Stimulated activated CD8-positive, alpha-beta memory T cell treated with anti-CD3 and anti-CD28 coated beads, Interleukin-4, amount 100 ng/mL, for 1 hour (primary cell): ENCODE measurements around the gene MRPL16.
"Not testable (repeated sequence)": the region's sequence is repeated elsewhere in the genome, so short reads cannot be mapped to it uniquely, and the experiment has no call there.

ENCODE experiments used
- DNase-seq, 2 donors: peaks; one replicate each; pipeline ENCODE4 v3.0.0-alpha.2; 2020; ENCODE audit warnings: low read depth in 2 of 2, low spot score in 1 of 2

The MRPL16 gene

DNA sequence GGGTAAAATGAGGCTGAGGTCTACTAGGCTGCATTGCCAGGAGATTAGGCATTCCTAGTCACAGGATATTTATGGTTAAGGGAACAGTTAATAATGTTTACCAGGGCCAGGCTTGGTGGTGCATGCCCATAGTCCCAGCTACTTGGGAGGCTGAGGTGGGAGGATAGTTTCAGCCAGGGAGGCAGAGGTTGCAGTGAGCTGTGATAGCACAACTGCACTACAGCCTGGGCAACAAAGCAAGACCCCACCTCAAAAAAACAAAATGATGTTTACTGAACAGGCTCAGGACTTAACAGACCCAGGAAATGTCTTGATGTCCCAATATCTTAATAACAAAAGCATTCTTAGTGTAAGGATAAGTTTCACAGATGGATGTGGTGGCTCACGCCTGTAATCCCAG, 2.8 kb upstream of the MRPL16 start:
- no peak for DNase-seq

DNA sequence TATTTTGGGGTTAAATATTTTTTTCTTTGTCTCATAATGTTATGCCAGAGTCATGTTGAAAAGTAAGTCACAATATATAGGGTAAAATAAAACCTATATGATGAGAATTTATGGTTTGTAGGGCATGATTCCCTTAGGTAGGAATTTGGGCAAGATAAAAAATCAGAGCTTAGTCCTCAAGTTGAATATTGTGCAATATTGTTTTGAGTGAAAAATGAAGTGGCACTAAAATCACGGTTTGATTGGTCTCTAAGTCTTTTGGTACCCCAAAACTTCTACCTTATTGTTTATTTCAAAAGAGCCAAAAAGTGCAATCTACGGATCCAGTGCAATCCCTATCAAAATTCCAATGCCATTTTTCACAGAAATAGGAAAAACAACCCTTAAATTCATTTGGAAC, 1.6 kb upstream of the MRPL16 start:
- DNase-seq: no peak

DNA sequence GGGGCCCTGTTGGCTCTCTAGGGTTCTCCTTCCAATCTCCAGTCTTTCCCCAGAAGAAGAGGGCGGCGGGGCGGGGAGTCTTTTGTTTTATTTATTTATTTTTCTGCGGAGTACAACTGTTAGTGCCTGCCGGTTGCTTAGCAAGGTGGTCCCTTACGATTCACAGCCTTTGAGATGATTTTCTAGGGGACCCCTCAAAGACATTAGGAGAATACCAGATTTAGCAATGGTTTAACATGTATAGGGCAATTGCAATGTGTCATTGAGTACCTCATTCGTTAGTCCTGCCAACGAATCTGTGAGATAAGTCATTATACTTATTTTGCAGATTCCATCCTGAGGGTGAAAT, 307 bp upstream of the MRPL16 start:
- DNase-seq: no peak

DNA sequence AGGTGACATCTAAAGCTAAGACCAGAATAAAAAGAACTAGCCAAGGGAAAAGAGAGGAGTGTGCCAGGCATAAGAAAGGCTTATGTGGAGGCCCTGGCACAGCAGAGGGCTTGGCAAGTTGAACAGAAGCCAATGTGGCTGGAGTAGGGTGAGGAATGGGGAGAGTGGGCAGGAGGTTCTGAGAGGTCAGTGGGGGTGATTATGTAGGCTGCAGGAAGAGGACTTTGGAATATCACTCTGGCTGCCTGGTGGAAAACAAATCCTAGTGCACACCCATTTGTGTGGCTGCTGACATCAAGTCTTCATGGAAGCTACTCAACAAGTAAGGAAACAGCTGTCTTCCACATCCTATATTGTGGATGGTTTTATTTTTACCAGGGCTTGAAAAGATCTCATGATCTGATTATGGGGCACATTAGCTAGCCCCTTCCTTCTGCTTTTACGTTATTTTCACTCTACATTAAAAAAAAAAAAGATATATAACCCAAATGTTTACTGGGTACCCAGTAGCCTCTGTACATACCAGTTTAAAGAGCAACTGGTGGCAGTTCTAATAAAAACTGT, 3.4 kb downstream of the MRPL16 start:
- no peak for DNase-seq

DNA sequence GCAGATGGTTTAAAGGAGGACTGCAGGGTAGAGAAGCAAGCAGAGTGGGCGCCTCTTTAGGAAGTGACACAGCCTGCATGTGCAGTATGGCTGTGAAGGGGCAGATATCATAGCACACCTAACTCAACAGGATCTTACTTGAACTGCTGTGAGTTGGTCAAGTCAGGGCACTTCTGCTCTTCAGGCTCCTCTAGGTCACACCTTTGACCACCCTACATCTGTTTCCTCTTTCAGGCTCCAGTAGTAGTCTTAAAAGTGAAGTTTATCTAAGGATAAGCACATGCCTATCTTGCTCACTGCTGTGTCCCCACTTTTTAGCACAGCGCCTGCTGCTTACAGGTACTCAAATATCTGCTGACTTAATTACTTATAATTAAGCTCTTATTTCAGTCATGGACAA, 6.5 kb downstream of the MRPL16 start:
- no peak for DNase-seq

DNA sequence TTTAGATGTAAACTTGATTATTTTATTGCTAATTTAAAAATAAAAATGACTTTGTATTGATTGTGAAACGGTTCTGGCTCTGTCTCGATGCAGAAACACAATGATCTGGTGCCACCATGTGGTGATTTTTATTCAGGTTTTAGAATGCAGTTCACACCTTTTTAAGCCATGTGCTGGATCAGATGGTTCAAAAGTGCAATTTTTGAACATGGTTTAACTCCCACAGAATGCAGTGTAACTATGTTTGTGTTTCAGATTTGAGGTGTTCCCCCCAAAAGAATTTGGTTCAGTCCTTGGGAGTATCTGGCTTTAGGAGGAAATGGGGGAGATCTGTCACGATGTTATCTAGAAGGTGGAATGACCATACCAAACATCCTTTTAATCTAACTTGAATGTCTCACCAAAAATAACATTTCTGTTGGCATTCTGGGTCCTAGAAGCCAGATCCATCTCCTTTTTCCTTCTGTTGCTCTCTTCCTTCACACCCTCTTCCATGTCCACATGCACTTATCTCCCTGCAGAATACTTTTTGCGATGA, 7.9 kb downstream of the MRPL16 start:
- DNase-seq: peak in 1 of 2 donors; percentile 22

DNA sequence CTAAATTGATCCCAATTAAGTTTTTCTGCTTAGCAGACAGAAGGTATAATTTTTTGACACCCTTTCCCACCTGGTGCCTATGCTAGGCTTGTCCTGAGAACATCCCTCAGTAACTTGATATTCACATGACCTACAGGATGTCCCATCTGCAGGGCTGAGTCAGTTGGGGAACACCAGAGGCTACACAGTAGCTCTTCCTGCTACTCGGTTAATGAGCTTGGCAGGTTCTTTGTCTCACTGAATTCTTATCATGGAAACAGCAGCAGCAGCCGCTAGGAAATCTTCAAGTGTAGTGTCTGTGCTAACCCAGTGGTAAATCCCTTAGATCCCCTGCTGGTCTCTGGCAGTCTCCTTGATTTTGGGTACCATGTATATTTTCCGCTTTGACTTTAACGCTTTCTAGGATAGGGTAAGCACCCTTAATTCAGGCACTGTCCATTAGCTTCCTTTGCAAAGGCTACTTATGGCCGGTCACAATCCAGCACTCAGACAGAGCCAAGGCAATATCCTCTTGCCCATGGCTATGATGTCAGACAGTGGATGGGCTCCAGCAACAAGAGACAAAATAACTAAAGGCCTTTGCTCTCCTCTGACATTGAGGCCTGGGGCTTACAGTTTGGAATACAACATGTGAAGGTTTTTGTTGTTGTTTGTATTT, 8.5 kb downstream of the MRPL16 start:
- DNase-seq: no peak

DNA sequence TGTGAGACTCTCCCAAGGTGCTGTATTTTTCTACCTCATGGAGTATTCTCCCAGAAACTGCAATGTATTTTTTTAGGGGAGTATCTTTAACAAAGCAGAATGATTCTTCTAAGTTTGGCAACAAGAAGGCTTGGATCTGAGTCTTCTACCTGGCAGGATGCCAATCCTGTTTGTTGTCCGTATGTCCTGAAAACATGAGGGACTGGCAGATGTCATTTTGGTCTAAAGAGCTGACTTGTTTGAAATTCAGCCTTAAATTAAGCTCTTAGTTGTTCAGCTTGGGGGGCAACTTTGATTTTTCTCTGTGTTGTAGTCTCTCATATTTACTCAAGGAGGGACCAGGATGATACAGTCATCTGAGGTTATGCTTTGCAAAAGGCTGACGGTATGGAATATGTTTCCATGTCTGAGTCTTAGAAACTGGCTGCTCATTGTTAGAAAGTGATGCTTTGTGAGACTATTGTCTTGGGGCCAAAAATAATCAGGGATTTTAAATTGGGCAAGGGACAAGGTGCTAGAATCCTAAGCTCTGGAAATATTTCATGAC, 9.3 kb downstream of the MRPL16 start:
- DNase-seq: no peak

DNA sequence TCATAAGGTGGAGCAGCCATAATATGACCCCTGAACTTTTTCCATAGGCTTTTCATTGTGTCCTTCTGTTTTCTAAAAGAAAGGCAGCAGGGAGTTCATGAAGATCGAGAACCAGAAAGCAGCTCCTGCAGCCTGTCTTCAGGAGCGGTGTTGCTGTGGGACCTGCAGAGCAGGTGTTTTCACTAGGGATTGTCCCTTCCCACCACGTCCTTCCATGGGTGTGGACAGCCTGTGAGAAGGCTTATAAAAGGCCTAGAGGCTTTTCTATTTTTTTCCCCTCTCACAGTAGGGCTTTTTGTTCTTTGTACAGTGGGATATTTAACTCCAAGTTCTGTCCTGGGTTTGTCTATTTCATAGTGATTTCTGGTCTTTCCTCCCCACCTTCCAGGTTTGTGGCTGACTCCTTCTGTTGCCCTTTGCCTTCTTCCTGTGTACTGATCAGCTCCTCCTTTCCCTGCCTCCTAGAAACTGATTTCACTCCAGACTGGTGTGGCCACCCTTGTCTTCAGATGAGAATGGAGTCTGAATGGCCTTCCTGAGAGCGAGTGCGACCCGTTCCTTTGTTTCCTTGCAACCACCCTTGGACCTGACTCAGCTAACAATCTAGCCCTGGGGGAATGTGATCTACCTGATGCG, 10.1 kb downstream of the MRPL16 start:
- no peak for DNase-seq

DNA sequence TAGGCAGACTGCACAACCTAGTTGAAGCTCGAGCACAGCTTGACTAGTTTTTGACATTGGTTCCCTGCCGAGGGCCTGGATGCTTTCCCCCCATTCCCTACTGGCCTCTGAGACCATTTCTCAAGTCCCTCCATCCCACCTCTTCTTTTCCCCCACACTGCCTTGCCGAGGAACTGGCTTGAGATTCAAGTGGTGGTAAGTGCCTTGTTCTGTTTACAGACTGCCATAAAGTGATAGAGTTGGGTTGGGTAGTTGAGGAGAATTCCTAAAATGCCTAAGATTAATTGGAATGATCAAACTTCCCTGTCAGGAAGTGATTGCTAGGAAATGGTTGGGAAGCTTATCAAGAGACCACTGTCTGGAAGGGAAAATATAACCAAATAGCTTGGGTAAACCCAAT, 16.2 kb downstream of the MRPL16 start:
- no peak for DNase-seq

DNA sequence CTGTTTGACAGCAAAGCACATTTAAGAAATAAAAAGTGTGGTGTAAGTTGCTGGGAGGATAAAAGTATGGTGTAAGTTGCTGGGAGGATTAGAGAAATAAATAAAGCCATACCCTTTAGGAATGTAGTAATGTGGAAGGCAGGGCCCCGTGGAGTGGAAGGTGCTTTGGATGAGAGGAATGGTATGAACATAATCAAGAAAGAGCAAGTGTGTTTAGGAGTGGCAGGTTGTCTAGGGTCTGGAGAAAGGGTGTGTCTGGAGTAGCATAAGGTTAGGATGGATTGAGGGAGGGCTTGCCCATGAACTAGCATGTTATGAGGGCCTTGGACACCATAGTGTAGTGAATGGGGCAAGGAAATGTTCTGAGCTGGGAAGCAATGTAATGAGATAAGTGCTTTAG, 18.1 kb downstream of the MRPL16 start:
- DNase-seq: no peak

DNA sequence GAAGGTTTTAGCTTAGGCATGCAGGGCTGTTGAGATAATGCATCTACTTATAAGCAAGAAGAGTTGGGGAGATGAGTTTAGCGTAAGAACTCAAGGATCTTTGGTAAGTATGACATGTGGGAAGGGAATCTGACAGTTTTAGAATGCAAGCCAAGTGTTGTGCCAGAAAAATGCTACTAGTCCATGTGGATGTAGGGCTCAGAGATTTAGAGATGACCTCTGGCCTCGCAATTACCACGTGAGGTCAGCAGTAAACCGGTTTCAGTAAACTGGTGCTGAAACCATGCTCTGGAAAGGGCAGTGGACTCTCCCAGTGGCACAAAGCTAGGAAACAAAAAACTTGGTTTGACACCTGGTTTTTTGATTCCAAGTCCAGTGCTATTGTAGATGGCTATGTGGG, 18.9 kb downstream of the MRPL16 start:
- DNase-seq: no peak

DNA sequence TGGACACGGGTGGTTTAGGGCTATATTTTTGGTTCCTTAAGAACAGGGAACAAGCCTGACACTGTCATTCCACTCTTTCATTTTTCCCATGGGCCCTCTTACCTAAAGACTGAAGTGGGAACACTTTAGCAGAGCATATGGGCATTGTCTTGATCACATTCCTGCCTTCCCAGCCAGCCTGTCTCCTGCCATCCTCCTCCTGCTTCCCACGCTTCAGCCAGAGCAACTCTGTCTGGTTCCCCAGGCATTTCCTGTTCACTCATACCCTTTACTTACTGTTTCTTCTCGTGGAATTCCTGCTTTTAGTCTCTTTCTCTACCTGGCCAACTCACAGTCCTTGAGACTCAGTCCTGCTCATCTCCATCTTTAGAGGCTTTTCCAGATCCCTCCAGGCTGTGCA, 22.8 kb downstream of the MRPL16 start:
- DNase-seq: no peak

DNA sequence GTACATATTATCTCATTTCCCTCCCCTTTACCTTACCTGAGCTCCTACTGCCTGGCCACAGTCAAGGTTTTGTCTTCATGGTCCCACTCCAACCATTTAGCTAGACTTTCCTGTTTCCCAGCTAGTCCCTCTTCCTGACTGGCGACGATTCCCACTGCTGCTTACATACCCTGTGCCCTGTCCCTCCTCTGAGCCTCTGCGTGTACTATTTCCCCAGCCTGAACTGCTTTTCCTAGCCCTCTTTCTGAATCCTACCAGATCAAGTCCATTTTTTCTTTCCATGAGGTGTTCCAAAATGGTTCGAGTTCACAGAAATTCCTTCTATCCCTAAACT, 23.4 kb downstream of the MRPL16 start:
- DNase-seq: no peak

DNA sequence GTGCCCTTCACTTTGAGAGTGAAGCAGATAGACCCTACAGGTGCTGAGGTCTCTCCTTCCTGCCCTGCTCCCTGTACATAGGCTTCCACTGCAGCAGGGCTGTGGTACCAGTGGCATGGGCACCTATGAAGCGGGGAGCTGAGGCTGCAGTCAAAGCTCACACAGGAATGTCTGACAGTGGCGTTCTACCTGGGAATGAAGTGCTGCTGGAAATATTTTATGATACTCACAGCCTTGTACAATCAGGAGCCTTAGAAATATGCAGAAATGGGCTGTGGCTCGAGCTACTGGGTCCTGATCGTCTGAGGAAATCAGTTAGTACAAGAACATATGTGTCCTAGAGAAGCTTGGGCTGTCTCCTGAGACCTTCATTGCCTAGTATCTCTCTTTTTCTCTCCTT, 24.8 kb downstream of the MRPL16 start:
- no peak for DNase-seq

DNA sequence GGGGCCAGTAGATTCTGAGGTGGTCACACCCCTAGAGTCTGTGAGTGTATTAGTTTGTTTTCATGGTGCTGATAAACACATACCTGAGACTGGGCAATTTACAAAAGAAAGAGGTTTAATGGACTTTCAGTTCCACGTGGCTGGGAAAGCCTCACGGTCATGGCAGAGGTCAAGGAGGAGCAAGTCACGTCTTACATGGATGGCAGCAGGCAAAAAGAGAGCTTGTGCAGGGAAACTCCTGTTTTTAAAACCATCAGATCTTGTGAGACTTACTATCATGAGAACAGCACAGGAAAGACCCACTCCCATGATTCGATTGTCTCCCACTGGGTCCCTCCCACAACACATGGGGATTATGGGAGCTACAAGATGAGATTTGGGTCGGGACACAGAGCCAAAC, 26.1 kb downstream of the MRPL16 start:
- not testable (repeated sequence) for DNase-seq

DNA sequence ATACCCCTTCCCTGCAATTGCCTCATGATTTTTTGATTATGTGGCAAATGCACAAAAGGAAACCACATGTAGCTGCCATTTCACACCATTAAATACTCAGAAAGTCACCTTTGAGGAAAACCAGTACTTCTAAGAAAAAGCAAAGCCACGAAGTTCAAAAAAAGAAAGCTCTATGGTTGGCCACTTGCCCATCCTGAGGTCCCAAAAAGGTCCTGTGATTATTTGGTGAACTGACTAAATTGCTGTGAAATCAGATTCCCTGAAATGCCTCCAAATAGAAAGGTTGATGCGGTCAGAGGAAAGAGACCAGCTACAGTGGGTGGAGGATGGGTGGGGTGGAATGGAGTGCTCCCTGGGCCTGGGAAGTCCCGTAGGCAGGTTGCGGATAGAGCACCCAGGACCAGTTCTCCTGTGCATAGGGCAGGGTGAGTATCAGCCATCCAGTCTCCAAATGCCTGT, 26.9 kb downstream of the MRPL16 start:
- no peak for DNase-seq

DNA sequence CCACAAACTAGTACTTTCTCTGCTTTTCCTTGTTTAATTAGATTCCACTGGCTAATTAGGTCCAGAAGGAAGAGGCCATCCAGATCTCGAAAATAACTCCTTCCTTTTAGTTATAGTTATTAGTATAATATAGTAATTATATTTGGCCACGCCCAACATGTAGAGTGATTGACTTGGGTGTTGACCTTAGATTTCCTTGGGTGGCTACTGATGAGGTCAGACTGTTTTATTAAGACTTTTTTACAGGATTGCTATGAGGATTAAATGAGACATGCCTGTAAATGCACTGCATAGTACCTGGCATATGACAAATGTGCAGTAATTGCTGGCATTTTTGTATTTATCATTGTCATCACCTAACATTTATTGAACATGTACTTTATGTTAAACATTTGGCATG, 28.5 kb downstream of the MRPL16 start:
- DNase-seq: no peak

DNA sequence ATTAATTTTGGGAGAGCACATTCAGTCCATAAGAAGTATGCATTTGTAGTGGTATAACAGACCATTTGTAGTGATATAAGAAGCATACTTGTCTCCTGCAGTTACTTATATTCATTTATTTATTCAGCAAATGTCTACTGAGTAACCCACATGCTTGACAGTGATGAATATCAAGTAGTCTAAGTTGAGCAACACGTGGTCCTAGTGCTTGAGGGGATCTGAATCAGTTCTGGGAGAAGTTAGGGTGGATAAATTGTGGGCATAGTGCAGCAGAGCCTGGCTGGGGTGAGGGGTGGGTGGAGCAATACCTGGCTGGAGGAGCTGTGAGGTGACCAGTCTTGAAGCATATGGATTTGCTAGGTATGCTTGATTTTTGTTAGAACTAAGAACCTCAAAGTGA, 31.1 kb downstream of the MRPL16 start:
- no peak for DNase-seq

DNA sequence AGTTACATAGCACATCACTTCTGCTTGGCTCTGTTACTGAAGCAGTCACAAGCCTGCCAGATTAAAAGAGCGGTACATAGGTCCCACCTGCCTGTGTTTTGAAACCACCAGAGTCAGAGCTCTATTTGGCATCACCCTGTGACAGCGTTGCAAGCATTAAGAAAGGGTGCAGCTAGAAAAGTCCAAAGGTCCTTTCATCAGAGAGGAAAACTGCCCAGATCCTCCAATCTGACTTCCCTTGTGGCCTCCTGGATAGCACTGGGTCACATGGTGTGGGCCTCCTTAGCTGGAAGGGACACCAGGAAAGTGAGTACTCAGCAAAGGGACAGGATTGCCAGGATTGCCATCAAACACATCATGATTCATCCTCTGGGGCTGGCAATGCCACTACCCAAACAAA, 32.5 kb downstream of the MRPL16 start:
- no peak for DNase-seq

DNA sequence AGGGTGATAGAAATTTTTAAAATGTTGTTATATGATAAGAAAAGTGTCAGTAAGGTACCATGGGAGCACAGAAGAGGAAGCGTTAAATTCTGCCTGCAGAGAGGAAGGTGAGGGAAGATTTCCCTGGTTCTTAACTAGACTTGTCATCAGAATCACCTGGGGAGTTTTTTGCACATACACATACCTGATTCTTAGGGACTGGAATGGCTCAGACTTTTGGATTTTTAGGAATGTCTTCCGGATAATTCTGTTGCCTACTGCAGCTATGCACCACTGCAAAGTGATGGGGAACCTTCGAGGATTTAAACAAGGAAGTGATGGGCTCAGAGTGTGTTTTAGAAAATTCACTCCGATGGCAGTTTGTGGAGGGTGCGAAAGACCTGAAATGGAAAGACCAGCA, 33.5 kb downstream of the MRPL16 start:
- no peak for DNase-seq

DNA sequence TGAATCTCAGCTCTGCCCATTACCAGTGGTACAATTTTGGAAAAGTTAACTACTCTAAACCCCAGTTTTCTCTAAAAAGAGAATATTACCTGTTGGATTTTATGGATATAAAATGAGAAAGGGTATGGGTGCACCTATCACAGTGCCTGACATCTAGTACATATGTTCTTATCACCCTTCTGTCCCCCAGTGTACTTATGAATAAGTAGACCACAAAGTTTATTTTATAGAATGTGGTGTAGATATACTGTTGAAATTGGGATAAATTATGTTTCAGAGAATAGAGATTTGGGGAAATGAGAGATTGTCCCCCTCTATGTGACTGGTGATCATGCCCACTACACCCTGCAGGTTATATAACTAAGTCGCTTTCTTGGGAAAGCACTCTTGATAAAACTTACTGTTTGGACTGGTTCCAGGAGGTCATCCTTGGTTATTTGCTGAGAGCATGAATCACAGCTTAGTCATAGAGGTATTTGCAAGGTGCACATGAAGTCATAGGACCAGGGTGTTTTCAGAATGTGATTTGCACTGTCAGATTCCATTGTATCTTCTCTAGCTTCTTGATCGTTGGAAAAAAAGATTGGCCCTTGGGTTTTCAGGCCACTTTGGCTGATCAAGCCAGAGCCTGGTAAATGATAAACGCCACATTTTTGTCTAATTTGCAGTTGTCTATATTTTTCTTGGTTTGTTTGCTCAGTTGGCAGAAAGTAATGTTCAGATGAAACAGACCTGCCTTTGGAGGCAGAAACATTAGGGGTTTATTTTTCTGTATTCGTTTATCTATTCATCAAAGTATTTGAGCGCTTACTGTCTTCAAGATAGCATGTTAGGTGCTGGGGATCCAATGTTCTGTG, 34.1 kb downstream of the MRPL16 start:
- DNase-seq: no peak
